Measurements from ENCODE around the gene GPATCH1. TPM values are rescaled to one million over a fixed set of nuclear protein-coding genes. Genes with fewer than 3 reads are reported as not detected.

The GPATCH1 gene
- total and polyA plus RNA-seq, 2 of the 13 experiments (the other 11 are each of a cell fraction or from before 2014, with no cell fraction given), result 6.8 to 6.9 TPM

- TF ChIP-seq ELF3 (CRISPR knock-in tag; IDR thresholded peaks at IDR 0.05) (peak; percentile 87), ZNF792 (CRISPR knock-in tag; IDR thresholded peaks at IDR 0.05) (peak; percentile 82; the same call in 1 of the 2 replicates), ZNF296 (CRISPR knock-in tag; conservative IDR thresholded peaks at IDR 0.05) (no peak), CENPBD1 (CRISPR knock-in tag; IDR thresholded peaks at IDR 0.05; ENCODE audit: borderline replicate concordance, low read depth) (no peak), ZNF597 (CRISPR knock-in tag; IDR thresholded peaks at IDR 0.05) (no peak), ZNF577 (CRISPR knock-in tag; IDR thresholded peaks at IDR 0.05; ENCODE audit: borderline replicate concordance, low read depth) (no peak), DNMT1 (CRISPR knock-in tag; IDR thresholded peaks at IDR 0.05) (no peak), ZNF781 (CRISPR knock-in tag; IDR thresholded peaks at IDR 0.05; ENCODE audit: borderline replicate concordance, not compliant biosample characterization) (peak; percentile 33), SNAI1 (CRISPR knock-in tag; IDR thresholded peaks at IDR 0.05; ENCODE audit: borderline replicate concordance) (no peak), RORA (CRISPR knock-in tag; IDR thresholded peaks at IDR 0.05) (no peak), FOXO1 (CRISPR knock-in tag; IDR thresholded peaks at IDR 0.05) (peak; percentile 92), IKZF4 (CRISPR knock-in tag; IDR thresholded peaks at IDR 0.05; ENCODE audit: borderline replicate concordance, low read depth, not compliant biosample characterization) (no peak), BRD4 (CRISPR knock-in tag; IDR thresholded peaks at IDR 0.05) (peak; percentile 60; the same call in 1 of the 2 replicates), ATRX (CRISPR knock-in tag; IDR thresholded peaks at IDR 0.05; ENCODE audit: borderline replicate concordance) (no peak), CHD2 (IDR thresholded peaks at IDR 0.05; ENCODE audit: low read depth, low read length) (no peak), ZFP37 (CRISPR knock-in tag; IDR thresholded peaks at IDR 0.05; ENCODE audit: borderline replicate concordance) (no peak; the same call in 1 of the 2 replicates), RXRB (CRISPR knock-in tag; IDR thresholded peaks at IDR 0.05; ENCODE audit: borderline replicate concordance) (peak; percentile 99), ZNF562 (CRISPR knock-in tag; IDR thresholded peaks at IDR 0.05; ENCODE audit: borderline replicate concordance) (no peak), ZNF44 (CRISPR knock-in tag; IDR thresholded peaks at IDR 0.05) (no peak), ZNF205 (CRISPR knock-in tag; IDR thresholded peaks at IDR 0.05) (no peak), ISL2 (CRISPR knock-in tag; IDR thresholded peaks at IDR 0.05) (peak; percentile 82), ZNF225 (CRISPR knock-in tag; IDR thresholded peaks at IDR 0.05) (no peak), ZNF343 (CRISPR knock-in tag; IDR thresholded peaks at IDR 0.05) (0 out of 2 replicates have a peak, but pooled peaks have one; percentile 44), MXI1 (IDR thresholded peaks at IDR 0.05; ENCODE audit: borderline replicate concordance, low read depth, low read length) (peak; percentile 43; the same call in 1 of the 3 replicates)
Measured at GRCh38 chr19:33040994-33041827, 39.8 kb upstream of the GPATCH1 start (continued).
